ENCODE measurements around the gene SAMD13. TPM values are rescaled to one million over a fixed set of nuclear protein-coding genes. Genes with fewer than 3 reads are reported as not detected.

The SAMD13 gene
- total RNA-seq, 1 donor from 2014 or later = not detected

DNA sequence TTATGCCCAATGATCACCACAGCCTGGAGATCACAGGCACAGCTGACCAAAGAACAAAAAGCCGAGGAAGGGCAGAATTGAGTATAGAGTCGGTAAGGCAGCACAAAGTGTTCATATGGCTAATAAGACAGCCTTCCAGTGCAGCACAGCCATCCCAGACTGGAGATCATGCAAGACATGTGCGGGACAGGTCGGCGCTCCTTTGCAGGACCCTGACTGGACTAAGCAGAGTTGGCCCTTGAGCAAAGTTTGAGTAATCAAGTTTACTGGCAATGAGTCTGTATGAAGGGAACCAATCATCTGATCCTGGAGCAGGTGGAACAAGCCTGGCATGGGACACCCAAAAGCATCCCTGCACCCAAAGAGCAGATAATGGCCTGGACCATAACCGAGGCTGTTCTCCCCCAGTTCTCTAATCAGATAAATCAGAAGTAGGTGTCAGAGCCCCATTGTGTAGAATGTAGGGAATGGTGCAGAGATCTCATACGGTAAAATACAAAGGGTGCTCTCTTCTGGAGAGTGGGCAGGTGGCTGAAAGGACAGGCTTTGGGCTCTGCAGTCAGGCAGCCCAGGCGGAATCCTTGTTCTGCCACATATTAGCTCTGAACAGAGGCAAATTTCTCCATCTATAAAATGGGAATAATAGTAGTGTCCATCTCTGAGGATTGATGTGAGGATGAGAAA, 86.1 kb downstream of the SAMD13 start:
- Histone ChIP-seq H3K9me3 (no peaks in the 10 kb centered on the region), H3K27me3 (no peaks in the 10 kb centered on the region), H3K36me3 (no peaks in the 10 kb centered on the region), H3K4me1 (no peaks in the 10 kb centered on the region), H3K4me3 (no peak overlapping the region), H3K27ac (no peak overlapping the region)
- TF ChIP-seq, protein P1, sequence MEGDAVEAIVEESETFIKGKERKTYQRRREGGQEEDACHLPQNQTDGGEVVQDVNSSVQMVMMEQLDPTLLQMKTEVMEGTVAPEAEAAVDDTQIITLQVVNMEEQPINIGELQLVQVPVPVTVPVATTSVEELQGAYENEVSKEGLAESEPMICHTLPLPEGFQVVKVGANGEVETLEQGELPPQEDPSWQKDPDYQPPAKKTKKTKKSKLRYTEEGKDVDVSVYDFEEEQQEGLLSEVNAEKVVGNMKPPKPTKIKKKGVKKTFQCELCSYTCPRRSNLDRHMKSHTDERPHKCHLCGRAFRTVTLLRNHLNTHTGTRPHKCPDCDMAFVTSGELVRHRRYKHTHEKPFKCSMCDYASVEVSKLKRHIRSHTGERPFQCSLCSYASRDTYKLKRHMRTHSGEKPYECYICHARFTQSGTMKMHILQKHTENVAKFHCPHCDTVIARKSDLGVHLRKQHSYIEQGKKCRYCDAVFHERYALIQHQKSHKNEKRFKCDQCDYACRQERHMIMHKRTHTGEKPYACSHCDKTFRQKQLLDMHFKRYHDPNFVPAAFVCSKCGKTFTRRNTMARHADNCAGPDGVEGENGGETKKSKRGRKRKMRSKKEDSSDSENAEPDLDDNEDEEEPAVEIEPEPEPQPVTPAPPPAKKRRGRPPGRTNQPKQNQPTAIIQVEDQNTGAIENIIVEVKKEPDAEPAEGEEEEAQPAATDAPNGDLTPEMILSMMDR (IDR thresholded peaks at IDR 0.05) = no peak
- TF ChIP-seq POLR2AphosphoS5 (IDR thresholded peaks at IDR 0.05; ENCODE audit: insufficient read depth in 1 of 2, low read depth in 1 of 2) = no peak
- no peak for TF ChIP-seq POLR2A (IDR thresholded peaks at IDR 0.05)
- intact Hi-C loops (cut with DNase I) = no loop called here
- DNase-seq (ENCODE audit: extremely low spot score in 2 of 2) = no peak

DNA sequence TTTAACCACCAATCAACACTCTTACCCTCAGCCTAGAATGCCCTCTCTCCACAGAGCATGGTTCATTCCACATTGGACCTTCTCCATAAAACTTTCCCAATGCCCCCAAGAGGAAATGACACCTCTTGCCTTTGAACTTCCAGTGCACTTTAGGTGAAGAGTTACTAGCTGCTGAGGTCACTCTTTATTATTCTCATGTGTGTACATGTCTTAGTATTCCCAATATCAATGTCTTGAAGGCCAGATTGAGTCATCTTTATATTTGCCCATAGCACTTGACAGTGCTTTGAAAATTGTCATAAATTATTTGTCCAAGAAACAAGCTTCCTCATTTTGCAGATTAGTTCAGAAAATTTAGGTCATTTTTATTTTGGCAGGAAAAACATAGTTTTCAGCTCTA, 88.7 kb downstream of the SAMD13 start:
- DNase-seq (ENCODE audit: extremely low spot score in 2 of 2) = no peak
- H3K27ac ChIP-seq = no peak overlapping the region
- H3K4me1 ChIP-seq = no peaks in the 10 kb centered on the region
- TF ChIP-seq, protein P1 (IDR thresholded peaks at IDR 0.05) = no peak
- no peak for TF ChIP-seq POLR2AphosphoS5 (IDR thresholded peaks at IDR 0.05; ENCODE audit: insufficient read depth in 1 of 2, low read depth in 1 of 2)
- no peak for TF ChIP-seq POLR2A (IDR thresholded peaks at IDR 0.05)
- H3K4me3 ChIP-seq = no peak overlapping the region
- no peaks in the 10 kb centered on the region for H3K36me3 ChIP-seq
- H3K27me3 ChIP-seq = no peaks in the 10 kb centered on the region
- intact Hi-C loops (cut with DNase I) = no loop called here
- H3K9me3 ChIP-seq = no peaks in the 10 kb centered on the region

DNA sequence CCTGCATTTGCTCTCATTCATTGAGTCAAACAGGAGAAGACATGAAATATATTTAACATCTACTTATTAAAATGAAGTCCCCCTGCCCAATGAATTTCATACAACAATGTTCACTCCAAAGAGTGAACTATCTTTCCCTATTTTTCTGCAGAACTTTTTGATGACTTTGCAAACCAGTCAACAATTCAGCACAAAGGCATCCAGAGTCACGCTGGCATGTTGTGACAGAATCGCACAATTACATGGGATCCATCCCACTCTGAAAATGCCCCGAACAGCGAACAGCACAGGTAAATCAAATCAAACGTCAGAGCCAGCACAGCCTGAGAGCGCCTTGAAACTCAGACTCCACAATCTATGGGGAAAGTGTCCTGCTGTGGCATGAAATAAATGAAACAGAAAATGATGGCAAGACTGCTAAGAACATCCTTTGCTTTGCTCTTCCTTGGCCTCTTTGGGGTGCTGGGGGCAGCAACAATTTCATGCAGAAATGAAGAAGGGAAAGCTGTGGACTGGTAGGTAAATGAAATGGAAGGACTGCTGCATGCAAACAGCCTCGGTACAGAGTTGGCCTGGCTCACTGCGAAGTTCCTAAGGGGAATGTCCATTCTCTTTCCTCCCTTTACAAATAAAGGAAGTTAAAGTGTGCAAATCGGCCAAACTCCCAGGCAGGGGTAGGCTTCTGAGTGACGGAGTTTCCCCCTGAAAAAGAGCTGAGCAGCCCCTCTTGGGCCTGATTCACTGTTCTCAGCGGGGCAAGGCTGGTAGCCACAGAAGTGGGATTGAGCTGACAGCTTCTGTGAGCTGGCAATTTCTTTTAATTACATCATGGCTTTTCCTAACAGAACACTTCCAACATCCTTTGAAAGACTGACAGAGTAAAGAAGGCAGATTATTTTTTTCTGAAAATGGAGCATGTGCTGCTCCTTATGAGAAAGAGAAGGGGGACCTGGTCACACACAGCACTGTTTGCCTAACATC, 97.0 kb downstream of the SAMD13 start, which contains the start of gene DNASE2B:
TSS of gene DNASE2B (plus strand) at position 310 of the 981 bp plus-strand sequence. CDS start at position 391, 81 bp downstream.
- TF ChIP-seq, protein P1 (IDR thresholded peaks at IDR 0.05) = no peak
- no peak for TF ChIP-seq POLR2A (IDR thresholded peaks at IDR 0.05)
- no peak for TF ChIP-seq POLR2AphosphoS5 (IDR thresholded peaks at IDR 0.05; ENCODE audit: insufficient read depth in 1 of 2, low read depth in 1 of 2)
- no peak within 1 kb of the TSS for H3K27ac ChIP-seq
- intact Hi-C loops (cut with DNase I) = no loop called here
- no peaks in the 10 kb centered on the region for H3K27me3 ChIP-seq
- H3K4me3 ChIP-seq = no peak within 1 kb of the TSS
- H3K4me1 ChIP-seq = no peaks in the 10 kb centered on the region
- no peaks in the 10 kb centered on the region for H3K36me3 ChIP-seq
- no peaks in the 10 kb centered on the region for H3K9me3 ChIP-seq
- DNase-seq (ENCODE audit: extremely low spot score in 2 of 2) = no peak

Small RNA genes lying within 50 kb of the gene (small RNA-seq; reads per million reads assigned to genes)
- not detected for gene RF00410

Other genes with a start within 250 kb of the SAMD13 start
- 18.7 TPM for gene PRKACB, start 157.4 kb upstream of the SAMD13 start, total RNA-seq
- gene DNASE2B, start 96.8 kb downstream of the SAMD13 start, total RNA-seq = not detected
- 23.8 TPM for gene RPF1, start 177.6 kb downstream of the SAMD13 start, total RNA-seq
- gene SPATA1, start 204.7 kb downstream of the SAMD13 start, total RNA-seq = 0.25 TPM
- 95.3 TPM for gene GNG5, start 204.9 kb downstream of the SAMD13 start, total RNA-seq

All from vagina (tissue), 2 donors.